ENCODE data around the gene ZNF800.

- TF ChIP-seq EZH2 (IDR thresholded peaks at IDR 0.05) (no peak), POLR2AphosphoS5 (IDR thresholded peaks at IDR 0.05; ENCODE audit: borderline replicate concordance, low read depth, low read length) (no peak)
Observed at GRCh38 chr7:127367679-127368078, 24.8 kb downstream of the ZNF800 start.
